NCI-H2107 (cell line): Measurements from ENCODE around the gene INHA.

Experiments
- DNase-seq: peaks from one replicate; lab custom pipeline; 2025; lab: John Stamatoyannopoulos, UW

The INHA gene

GRCh38 chr2:219540784-219541504 is 31.2 kb upstream of the INHA start:
- no peak for DNase-seq

GRCh38 chr2:219541611-219542180 is 30.4 kb upstream of the INHA start:
- DNase-seq, result peak; percentile 84

- peak; percentile 46 for DNase-seq
Measured at GRCh38 chr2:219542931-219543595, 29.0 kb upstream of the INHA start.

GRCh38 chr2:219543596-219544358 is 28.3 kb upstream of the INHA start, which contains the start of the genes CHPF and TMEM198:
Gene CHPF, minus strand, starts transcription at chr2:219543809. Its CDS starts 271 bp downstream, at chr2:219543538.
Gene TMEM198, plus strand, starts transcription at chr2:219544028. Its CDS starts 700 bp downstream, at chr2:219544728.
- peak; percentile 95 for DNase-seq

- DNase-seq, result no peak
Measured at GRCh38 chr2:219544567-219544966, 27.5 kb upstream of the INHA start.

- no peak for DNase-seq
Measured at GRCh38 chr2:219545295-219545942, 26.7 kb upstream of the INHA start.

- no peak for DNase-seq
Measured at GRCh38 chr2:219545943-219546352, 26.2 kb upstream of the INHA start.

GRCh38 chr2:219547621-219548020 is 24.5 kb upstream of the INHA start:
- no peak for DNase-seq

- no peak for DNase-seq
Measured at GRCh38 chr2:219548990-219549389, 23.1 kb upstream of the INHA start.

GRCh38 chr2:219549619-219550018 is 22.5 kb upstream of the INHA start:
- no peak for DNase-seq

GRCh38 chr2:219551441-219552381 is 20.4 kb upstream of the INHA start:
- DNase-seq, result no peak

GRCh38 chr2:219552382-219553167 is 19.5 kb upstream of the INHA start:
- DNase-seq, result peak; percentile 32

- DNase-seq, result no peak
Measured at GRCh38 chr2:219553168-219553417, 19.0 kb upstream of the INHA start.

GRCh38 chr2:219553463-219553963 is 18.6 kb upstream of the INHA start:
- DNase-seq, result no peak

GRCh38 chr2:219554350-219554749 is 17.8 kb upstream of the INHA start:
- no peak for DNase-seq

GRCh38 chr2:219555956-219556355 is 16.2 kb upstream of the INHA start:
- no peak for DNase-seq

GRCh38 chr2:219556413-219556812 is 15.7 kb upstream of the INHA start:
- no peak for DNase-seq

- no peak for DNase-seq
Measured at GRCh38 chr2:219557320-219557719, 14.8 kb upstream of the INHA start.

GRCh38 chr2:219557791-219558785 is 14.0 kb upstream of the INHA start:
- DNase-seq, result no peak
